Kidney (tissue), 14 donors: ENCODE results near the gene DACT2. TPM values are rescaled to one million over a fixed set of nuclear protein-coding genes. Genes with fewer than 3 reads are reported as not detected.

ENCODE experiments used
- DNase-seq, 5 donors: peaks; one replicate each; pipeline ENCODE4 v3.0.0-alpha.2; 2013 to 2020
- FAIRE-seq: peaks from 2 replicates; lab custom pipeline; 2012; peaks lifted over from hg19 to GRCh38; lab: Jason Lieb, UNC
- H3K27ac ChIP-seq, 2 donors: one replicate each; pipeline ENCODE4 v1.7.0; 2013; ENCODE audit warnings: low read depth in 2 of 2, low read length in 2 of 2, inconsistent platforms in 1 of 2
- H3K27me3 ChIP-seq: one replicate; pipeline ENCODE4 v1.7.1; 2013; ENCODE audit warnings: low read length, inconsistent platforms; ENCODE audit not compliant: control insufficient read depth, insufficient read depth
- H3K36me3 ChIP-seq, 3 donors: one replicate each; pipeline versions ENCODE4 v1.7.0 to v1.7.1; 2013; ENCODE audit warnings: low read length in 3 of 3, control low read depth in 1 of 3, inconsistent platforms in 1 of 3; ENCODE audit not compliant: insufficient read depth in 3 of 3, control insufficient read depth in 2 of 3
- H3K4me1 ChIP-seq, 3 donors: one replicate each; pipeline versions ENCODE4 v1.7.0 to v1.7.1; 2013; ENCODE audit warnings: low read length in 3 of 3, inconsistent platforms in 1 of 3, low read depth in 1 of 3; ENCODE audit not compliant: control insufficient read depth in 2 of 3, insufficient read depth in 2 of 3
- H3K4me3 ChIP-seq, 3 donors: one replicate each; pipeline versions ENCODE4 v1.7.0 to v1.8.1; 2013; ENCODE audit warnings: low read length in 3 of 3, control low read depth in 1 of 3, inconsistent platforms in 1 of 3
- H3K9ac ChIP-seq, 3 donors: one replicate each; pipeline versions ENCODE4 v1.7.0 to v1.7.1; 2013; ENCODE audit warnings: low read length in 3 of 3, control low read depth in 1 of 3, inconsistent platforms in 1 of 3
- H3K9me3 ChIP-seq, 3 donors: one replicate each; pipeline versions ENCODE4 v1.7.0 to v1.7.1; 2013; ENCODE audit warnings: low read length in 3 of 3, control low read depth in 1 of 3, inconsistent platforms in 1 of 3; ENCODE audit not compliant: control insufficient read depth in 2 of 3, insufficient read depth in 1 of 3
- intact Hi-C: fragments of 100-400 bp; cut with DNase I; formaldehyde crosslinking; loops from one replicate; pipeline ENCODE4 v1.11.1; 2022
- polyA plus RNA-seq: library from polyadenylated mRNA; stranded (reverse); fragments of 350-450 nt; fragmentation: Illumina TruSeq; extraction: RNeasy Lipid Tissue Mini Kit (QIAGEN cat#74804); gene quantifications from one replicate; pipeline ENCODE4 v1.2.3, GENCODE V29; 2014; ENCODE audit warnings: low read depth, low replicate concordance; ENCODE audit not compliant: insufficient read depth
- total RNA-seq: library from RNA; stranded (reverse); fragmentation: NEBNext Ultra II Directional; extraction: Animal tissue kit (Norgen Biotek cat#: 25700); gene quantifications from one replicate; pipeline ENCODE4 v1.2.1, GENCODE V29; 2021
- TF ChIP-seq, protein P1 (sequence below): IDR thresholded peaks from 3 replicates; pipeline ENCODE4 v1.5.1; 2012; ENCODE audit warnings: mild to moderate bottlenecking, moderate library complexity, borderline replicate concordance; ENCODE audit not compliant: insufficient read depth; ENCODE audit errors: extremely low read depth
- donor health status: control.
- donor health status: control.
- donor health status: control.
- donor health status: control.
- donor health status: control.
- donor health status: DM: yes; HTN: yes; CAD: no.
- donor health status: Normal renal cell carcinoma (clear cell type).

The DACT2 gene
- total and polyA plus RNA-seq, 2 donors from 2014 or later, result 4.8 to 5.0 TPM

DNA sequence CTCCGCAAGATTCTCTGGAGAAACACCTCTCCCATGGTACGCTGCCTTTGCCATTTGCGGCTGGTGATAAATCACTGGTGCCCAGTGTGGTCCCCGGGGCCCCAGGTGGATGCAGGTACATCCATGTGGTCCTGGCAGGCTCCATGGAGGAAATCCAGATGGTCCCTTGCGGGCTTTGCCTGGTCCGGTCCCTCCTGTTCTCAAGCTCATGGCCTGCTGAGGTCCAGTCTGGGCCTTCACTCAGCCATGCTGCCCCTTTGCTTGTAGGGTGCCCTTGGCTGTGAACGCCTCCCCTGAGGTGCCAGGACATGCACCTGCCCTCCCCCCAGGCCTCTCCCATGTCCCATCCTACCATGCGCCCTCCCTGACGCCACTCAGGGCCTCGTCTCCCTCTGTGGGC, 21.2 kb upstream of the DACT2 start:
- no peak for FAIRE-seq
- no peak overlapping the region for H3K9ac ChIP-seq
- no peak overlapping the region for H3K4me3 ChIP-seq
- DNase-seq, result no peak
- no peaks in the 10 kb centered on the region for H3K27me3 ChIP-seq
- intact Hi-C loops, result no loop called here
- no peaks in the 10 kb centered on the region for H3K4me1 ChIP-seq
- H3K27ac ChIP-seq, result no peak overlapping the region
- H3K36me3 ChIP-seq, result no peaks in the 10 kb centered on the region
- no peaks in the 10 kb centered on the region for H3K9me3 ChIP-seq
- TF ChIP-seq, protein P1, sequence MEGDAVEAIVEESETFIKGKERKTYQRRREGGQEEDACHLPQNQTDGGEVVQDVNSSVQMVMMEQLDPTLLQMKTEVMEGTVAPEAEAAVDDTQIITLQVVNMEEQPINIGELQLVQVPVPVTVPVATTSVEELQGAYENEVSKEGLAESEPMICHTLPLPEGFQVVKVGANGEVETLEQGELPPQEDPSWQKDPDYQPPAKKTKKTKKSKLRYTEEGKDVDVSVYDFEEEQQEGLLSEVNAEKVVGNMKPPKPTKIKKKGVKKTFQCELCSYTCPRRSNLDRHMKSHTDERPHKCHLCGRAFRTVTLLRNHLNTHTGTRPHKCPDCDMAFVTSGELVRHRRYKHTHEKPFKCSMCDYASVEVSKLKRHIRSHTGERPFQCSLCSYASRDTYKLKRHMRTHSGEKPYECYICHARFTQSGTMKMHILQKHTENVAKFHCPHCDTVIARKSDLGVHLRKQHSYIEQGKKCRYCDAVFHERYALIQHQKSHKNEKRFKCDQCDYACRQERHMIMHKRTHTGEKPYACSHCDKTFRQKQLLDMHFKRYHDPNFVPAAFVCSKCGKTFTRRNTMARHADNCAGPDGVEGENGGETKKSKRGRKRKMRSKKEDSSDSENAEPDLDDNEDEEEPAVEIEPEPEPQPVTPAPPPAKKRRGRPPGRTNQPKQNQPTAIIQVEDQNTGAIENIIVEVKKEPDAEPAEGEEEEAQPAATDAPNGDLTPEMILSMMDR, result no peak

DNA sequence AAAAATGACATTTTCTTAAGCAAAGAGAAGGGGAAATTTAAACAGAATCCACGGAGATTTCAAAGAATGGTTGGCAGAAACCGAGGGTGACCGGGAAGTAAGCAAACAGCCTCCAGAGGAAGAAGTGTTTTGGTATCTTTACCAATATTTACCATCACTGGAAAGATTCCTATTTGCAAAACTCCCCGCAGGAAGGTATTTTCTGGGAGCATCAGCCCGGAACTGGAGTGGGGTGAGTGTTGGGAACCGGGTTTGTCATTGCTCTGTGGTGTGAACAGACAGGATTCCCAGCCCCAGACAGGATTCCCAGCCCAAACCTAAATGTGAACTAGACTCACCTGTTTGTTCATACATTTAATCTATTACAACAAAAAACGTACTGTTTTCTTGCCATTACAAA, 19.2 kb upstream of the DACT2 start:
- TF ChIP-seq, protein P1, result no peak
- no peak for DNase-seq
- Histone ChIP-seq H3K9me3 (no peaks in the 10 kb centered on the region), H3K27me3 (no peaks in the 10 kb centered on the region), H3K4me3 (no peak overlapping the region), H3K27ac (no peak overlapping the region), H3K36me3 (no peaks in the 10 kb centered on the region), H3K9ac (no peak overlapping the region), H3K4me1 (no peaks in the 10 kb centered on the region)
- no peak for FAIRE-seq
- intact Hi-C loops, result no loop called here

DNA sequence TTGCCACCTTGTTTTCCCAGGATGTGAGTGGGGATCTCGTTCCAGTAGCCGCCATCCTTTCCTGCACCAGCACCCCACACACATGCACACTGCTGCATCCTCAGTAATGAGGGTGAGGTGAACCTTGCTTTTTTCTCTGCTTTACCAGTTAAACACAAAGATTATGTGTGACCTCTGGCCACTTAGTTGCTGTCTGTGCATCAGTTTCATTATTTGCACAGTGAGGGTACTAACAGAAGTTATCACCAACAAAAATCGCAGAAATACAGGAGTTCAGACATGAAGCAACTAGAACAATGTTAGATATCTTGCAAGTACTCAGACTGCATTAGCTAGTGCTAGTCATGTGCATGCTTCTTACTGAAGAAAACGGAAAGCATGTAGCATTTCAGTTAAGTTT, 17.4 kb upstream of the DACT2 start:
- Histone ChIP-seq H3K36me3 (no peaks in the 10 kb centered on the region), H3K4me1 (no peaks in the 10 kb centered on the region), H3K4me3 (no peak overlapping the region), H3K27me3 (no peaks in the 10 kb centered on the region), H3K9ac (no peak overlapping the region), H3K9me3 (no peaks in the 10 kb centered on the region), H3K27ac (no peak overlapping the region)
- TF ChIP-seq, protein P1, result no peak
- intact Hi-C loops, result no loop called here
- FAIRE-seq (no peak), DNase-seq (no peak)

DNA sequence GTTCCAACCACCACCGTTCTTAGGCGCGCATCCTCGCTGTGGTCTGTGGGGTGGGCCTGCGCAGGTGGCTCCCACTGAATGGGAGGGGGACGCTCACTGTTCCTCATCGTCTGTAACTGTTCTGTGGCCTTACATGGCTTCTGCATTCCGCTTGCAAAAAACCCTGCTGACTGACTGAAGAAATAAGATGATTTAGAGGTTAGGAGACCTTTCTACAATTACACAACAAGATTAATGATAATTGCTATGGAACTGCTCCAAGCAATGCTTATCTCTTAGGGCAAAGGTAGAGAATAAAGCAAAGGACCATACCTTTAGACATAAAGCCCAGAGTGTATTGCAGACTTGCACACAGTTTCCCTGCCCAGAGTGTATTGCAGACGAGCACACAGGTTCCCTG, 14.4 kb upstream of the DACT2 start:
- intact Hi-C loops, result no loop called here
- H3K4me3 ChIP-seq, result no peak overlapping the region
- FAIRE-seq, result no peak
- no peak for DNase-seq
- TF ChIP-seq, protein P1, result no peak
- no peaks in the 10 kb centered on the region for H3K9me3 ChIP-seq
- no peaks in the 10 kb centered on the region for H3K4me1 ChIP-seq
- H3K27ac ChIP-seq, result no peak overlapping the region
- no peaks in the 10 kb centered on the region for H3K36me3 ChIP-seq
- H3K27me3 ChIP-seq, result no peaks in the 10 kb centered on the region
- no peak overlapping the region for H3K9ac ChIP-seq
